ENCODE data around the gene TMEM145. TPM values are rescaled to one million over a fixed set of nuclear protein-coding genes. Genes with fewer than 3 reads are reported as not detected.

The TMEM145 gene
- not detected in 2 replicates for total RNA-seq

DNA sequence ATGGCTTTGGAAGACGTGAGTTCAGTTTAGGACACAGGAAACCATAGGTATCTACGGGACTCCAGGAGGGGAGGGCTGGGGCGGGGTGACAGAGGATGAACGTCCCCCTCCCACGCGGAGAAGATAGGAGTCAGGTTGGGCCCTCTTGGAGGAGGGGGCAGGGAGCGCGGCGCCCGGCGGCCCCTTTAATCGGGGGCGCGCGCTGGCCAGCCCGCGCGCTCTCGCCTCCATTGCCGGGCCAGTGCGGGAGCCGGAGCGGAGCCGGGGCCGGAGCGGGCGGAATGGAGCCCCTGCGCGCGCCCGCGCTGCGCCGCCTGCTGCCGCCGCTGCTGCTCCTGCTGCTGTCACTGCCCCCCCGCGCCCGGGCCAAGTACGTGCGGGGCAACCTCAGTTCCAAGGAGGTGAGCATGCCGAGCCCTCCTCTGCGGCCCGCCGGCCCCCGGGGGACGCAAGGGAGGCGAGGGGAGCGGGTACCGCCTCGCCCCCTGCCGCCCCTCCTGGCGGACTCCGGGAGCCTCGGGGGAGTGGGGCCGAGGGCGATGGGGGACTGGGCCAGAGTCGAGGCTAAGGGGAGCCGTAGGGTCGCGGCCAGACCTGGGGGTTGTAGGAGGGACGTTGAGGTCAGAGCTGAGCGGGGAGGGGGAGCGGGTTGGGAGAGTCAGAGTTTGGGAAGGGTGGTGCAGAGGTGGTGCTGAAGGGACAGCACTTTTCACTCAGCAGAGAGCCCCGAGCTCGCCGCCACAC is at the start of gene TMEM145:
TSS of gene TMEM145 (plus strand) at position 214 of the 744 bp plus-strand sequence. CDS start at position 282, 68 bp downstream.

DNA sequence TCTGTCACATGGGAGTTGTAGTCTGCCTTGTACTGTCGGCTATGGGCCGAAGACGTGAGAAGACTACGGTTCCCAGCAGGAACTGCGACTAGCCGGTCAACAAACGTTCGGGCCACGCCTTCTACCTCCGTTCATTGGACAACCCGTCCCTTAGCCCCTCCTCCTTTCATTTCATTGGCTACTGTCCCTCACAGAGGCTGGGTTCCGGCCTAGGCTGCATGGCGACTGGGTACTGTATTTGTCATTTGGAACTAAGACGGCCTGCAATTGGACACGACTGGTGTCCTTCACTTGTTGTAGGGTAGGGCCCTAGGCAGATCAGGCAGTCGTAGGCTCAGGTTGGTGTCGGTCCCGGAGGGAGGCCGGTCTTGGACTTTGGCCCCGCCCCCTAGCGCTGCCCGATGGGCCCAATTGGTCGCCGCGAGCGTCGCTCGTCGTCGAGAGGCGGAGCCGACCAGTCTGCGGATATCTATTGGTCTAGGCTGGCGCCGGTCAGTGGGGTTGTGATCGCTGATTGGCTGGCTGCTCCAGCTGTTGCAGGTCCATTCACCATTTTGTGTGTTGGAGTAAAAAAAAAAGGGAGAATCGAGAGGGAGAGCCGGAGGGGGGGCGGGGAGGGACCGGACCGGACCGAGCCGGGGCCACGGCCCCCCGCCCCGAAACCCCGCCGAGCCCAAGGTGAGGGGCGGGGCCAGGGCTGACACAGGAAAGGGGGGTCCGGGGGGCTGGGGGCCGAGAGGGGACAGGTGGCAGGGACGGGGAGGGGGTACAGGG is 44.2 kb upstream of the TMEM145 start, which contains the start of gene CIC:
TSS of gene CIC (plus strand) at position 549 of the 774 bp plus-strand sequence. CDS start 2,532 bp downstream, outside the sequence.

DNA sequence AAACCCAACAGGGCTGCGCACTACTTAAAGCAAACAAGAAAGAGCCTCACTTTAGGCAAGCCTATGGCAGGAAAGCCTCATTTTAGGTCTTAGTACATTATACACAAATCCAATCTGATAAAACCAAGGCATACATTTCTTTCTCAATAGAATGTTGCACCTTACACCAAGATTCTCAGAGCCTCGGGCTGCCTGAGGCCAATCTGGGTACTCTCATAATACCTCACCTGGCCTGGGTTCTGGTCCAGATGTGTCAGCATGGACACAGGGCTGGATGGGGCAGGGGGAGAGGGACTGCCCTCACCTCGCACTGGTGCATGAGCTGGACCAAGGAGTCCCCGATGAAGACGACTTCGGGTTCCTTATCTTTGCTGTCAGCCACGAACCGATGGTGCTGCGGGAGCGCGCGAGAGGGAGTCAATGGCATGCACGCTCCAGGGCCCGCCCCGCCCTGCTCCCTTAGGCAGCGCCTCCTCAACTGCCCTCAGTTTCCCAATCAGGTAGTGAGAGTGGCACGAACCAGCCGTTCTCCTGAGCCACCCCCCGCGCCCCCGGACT is 11.4 kb upstream of the TMEM145 start, which contains the start of gene PRR19:
TSS of gene PRR19 (plus strand) at position 487 of the 558 bp plus-strand sequence. CDS start 7,453 bp downstream, outside the sequence.

DNA sequence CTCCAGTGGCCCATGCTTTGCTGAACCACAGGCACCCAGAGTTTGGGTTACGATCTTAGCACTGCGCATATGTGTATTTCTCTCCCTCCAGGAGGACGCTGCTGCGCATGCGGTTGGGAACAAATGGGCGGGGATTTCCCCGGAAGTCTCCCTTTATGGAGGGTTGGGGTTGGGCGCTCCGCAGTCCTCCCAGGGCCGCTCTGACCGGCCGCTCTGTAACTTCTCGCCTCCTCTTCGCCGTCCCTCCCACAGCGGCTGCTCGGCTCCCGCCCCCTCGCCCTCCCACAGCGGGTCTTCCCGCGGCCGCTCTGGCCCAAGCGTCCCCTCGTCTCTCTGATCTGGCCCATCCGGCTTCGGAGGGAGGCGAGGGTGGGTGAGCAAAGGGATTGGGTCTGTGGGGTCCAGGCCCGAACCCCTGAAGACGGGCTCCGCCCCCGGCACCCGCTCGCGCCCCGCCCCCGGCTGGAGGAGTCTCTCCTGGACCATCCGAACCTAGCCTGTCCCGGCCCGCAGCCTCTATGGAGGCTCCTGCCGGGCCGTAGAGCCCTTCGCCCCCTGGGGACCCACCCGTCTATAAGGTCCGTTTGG is 12.3 kb downstream of the TMEM145 start, which contains the start of gene MEGF8:
TSS of gene MEGF8 (plus strand) at position 328 of the 588 bp plus-strand sequence. CDS start 609 bp downstream, outside the sequence.

Other genes with a start within 250 kb of the TMEM145 start
- gene GRIK5, start 243.1 kb upstream of the TMEM145 start, total RNA-seq = 3.2 and 7.3 TPM in 2 replicates
- gene ZNF574, start 237.1 kb upstream of the TMEM145 start, total RNA-seq = 12.1 and 13.6 TPM in 2 replicates
- gene POU2F2, start 180.9 kb upstream of the TMEM145 start, total RNA-seq = 0.26 and 2.5 TPM in 2 replicates
- gene DEDD2, start 95.6 kb upstream of the TMEM145 start, total RNA-seq = 21.5 and 23.0 TPM in 2 replicates
- 10.8 and 11.9 TPM in 2 replicates for gene ZNF526, start 93.0 kb upstream of the TMEM145 start, total RNA-seq
- gene GSK3A, start 70.7 kb upstream of the TMEM145 start, total RNA-seq = 31.7 and 33.3 TPM in 2 replicates
- gene ERF, start 58.2 kb upstream of the TMEM145 start, total RNA-seq = 22.8 and 28.2 TPM in 2 replicates
- gene CIC, start 44.1 kb upstream of the TMEM145 start, total RNA-seq = 37.7 and 62.2 TPM in 2 replicates
- 0.20 and 0.23 TPM in 2 replicates for gene PRR19, start 11.2 kb upstream of the TMEM145 start, total RNA-seq
- gene PAFAH1B3, start 10.7 kb upstream of the TMEM145 start, total RNA-seq = 9.5 and 14.0 TPM in 2 replicates
- 71.8 and 72.2 TPM in 2 replicates for gene MEGF8, start 12.3 kb downstream of the TMEM145 start, total RNA-seq
- gene CNFN, start 77.0 kb downstream of the TMEM145 start, total RNA-seq = not detected in 2 replicates
- 2.6 and 3.0 TPM in 2 replicates for gene LIPE, start 114.1 kb downstream of the TMEM145 start, total RNA-seq
- not detected in 2 replicates for gene CXCL17, start 129.6 kb downstream of the TMEM145 start, total RNA-seq
- gene CEACAM1, start 215.2 kb downstream of the TMEM145 start, total RNA-seq = not detected in 2 replicates

Measured in smooth muscle cell of the pulmonary artery (primary cell).